ENCODE results near the gene CCDC91. TPM values are rescaled to one million over a fixed set of nuclear protein-coding genes. Genes with fewer than 3 reads are reported as not detected.

Gene CCDC91
- polyA plus RNA-seq, 2 of the 4 experiments (the other 2 are of a cell fraction) = 26.0 to 48.1 TPM

- DNase-seq (ENCODE audit: low read depth in 1 of 2, low spot score in 1 of 2) = no peak
- Histone ChIP-seq H3K4me3 (no peak overlapping the region), H3K4me1 (0 out of 3 replicates have a peak, but pooled peaks cover 2% of the 10 kb centered on the region), H3K27ac (no peak overlapping the region), H3K9me3 (no peaks in the 10 kb centered on the region), H3K4me2 (no peak overlapping the region)
- FAIRE-seq = no peak
- ChIA-PET CTCF (interaction anchor here (3.0 kb wide), 1 partner anchor 205 kb away, joined by 17 read pairs; no protein-coding TSS in a partner anchor), POLR2A (no interaction called here)
- no peak for ATAC-seq
- 53% methylated on average over 1 of the region's 1 CpG for WGBS (ENCODE audit: missing lambda C conversion rate)
- TF ChIP-seq NPAS2 (CRISPR knock-in tag; IDR thresholded peaks at IDR 0.05; ENCODE audit: borderline replicate concordance) (no peak), EP300 (IDR thresholded peaks at IDR 0.05) (no peak), EHMT2 (IDR thresholded peaks at IDR 0.05; ENCODE audit: low read depth) (no peak), NFE2L2 (conservative IDR thresholded peaks at IDR 0.05; ENCODE audit: low read length) (no peak), MYC (IDR thresholded peaks at IDR 0.05; ENCODE audit: borderline replicate concordance, low read length) (no peak), RAD21 (conservative IDR thresholded peaks at IDR 0.05 in 1 of 2, IDR thresholded peaks at IDR 0.05 in 1 of 2) (no peak), MAZ (IDR thresholded peaks at IDR 0.05; ENCODE audit: borderline replicate concordance, low read depth, low read length) (no peak), JUNB (IDR thresholded peaks at IDR 0.05) (no peak), JUN (IDR thresholded peaks at IDR 0.05) (no peak), RCOR1 (IDR thresholded peaks at IDR 0.05; ENCODE audit: low read depth, low read length) (no peak), ZC3H11A (IDR thresholded peaks at IDR 0.05) (no peak), HES2 (IDR thresholded peaks at IDR 0.05) (no peak), HEYL (CRISPR knock-in tag; IDR thresholded peaks at IDR 0.05) (no peak), EHF (CRISPR knock-in tag; IDR thresholded peaks at IDR 0.05) (no peak), REST (IDR thresholded peaks at IDR 0.05) (no peak), FOSL2 (IDR thresholded peaks at IDR 0.05) (no peak), FOSL2 (CRISPR knock-in tag; IDR thresholded peaks at IDR 0.05) (no peak), CTCF (IDR thresholded peaks at IDR 0.05) (no peak), SMC3 (IDR thresholded peaks at IDR 0.05) (no peak)
Measured at GRCh38 chr12:28175098-28175589, 15.1 kb upstream of the CCDC91 start.

GRCh38 chr12:28176295-28176694 is 14.0 kb upstream of the CCDC91 start:
- Histone ChIP-seq H3K27ac (no peak overlapping the region), H3K4me2 (no peak overlapping the region), H3K9me3 (no peaks in the 10 kb centered on the region), H3K4me3 (no peak overlapping the region), H3K4me1 (0 out of 3 replicates have a peak, but pooled peaks cover 2% of the 10 kb centered on the region)
- no peak for TF ChIP-seq KDM1A (IDR thresholded peaks at IDR 0.05; ENCODE audit: low read depth)
- no peak for TF ChIP-seq EP300 (IDR thresholded peaks at IDR 0.05)
- peak; percentile 52 for TF ChIP-seq MAFK (IDR thresholded peaks at IDR 0.05; ENCODE audit: partially characterized antibody)
- no peak for TF ChIP-seq BCL3 (IDR thresholded peaks at IDR 0.05)
- no peak for FAIRE-seq
- WGBS (ENCODE audit: missing lambda C conversion rate) = 93% methylated on average over 3 of the region's 3 CpGs
- no peak for ATAC-seq
- no peak for DNase-seq (ENCODE audit: low read depth in 1 of 2, low spot score in 1 of 2)
- ChIA-PET POLR2A (no interaction called here), CTCF (interaction anchor here (1.3 to 3.0 kb wide), 2 partner anchors 14 to 206 kb away, joined by 3 to 17 read pairs; partner anchors contain the start of gene CCDC91)

Data from A549 (cell line).